C4-2B (cell line): ENCODE measurements around the gene WASF2.

ENCODE experiments used
- CTCF ChIP-seq: fragments of 450-650 bp; conservative IDR thresholded peaks from 2 replicates; pipeline ENCODE4 v1.5.1; 2017; ENCODE audit warnings: mild to moderate bottlenecking
- ZFX ChIP-seq: fragments of 450-650 bp; IDR thresholded peaks from 2 replicates; pipeline ENCODE4 v1.6.1; 2017

GRCh38 chr1:27379564-27380122 lies 110.3 kb downstream of the WASF2 start:
- TF ChIP-seq CTCF, result no peak
- TF ChIP-seq ZFX, result no peak
